ENCODE measurements around the gene EN1.

The EN1 gene

GRCh38 chr2:118803012-118803411 lies 44.4 kb downstream of the EN1 start:
- TF ChIP-seq CTCF (IDR thresholded peaks at IDR 0.05; ENCODE audit: borderline replicate concordance, insufficient read depth, low read depth, low read length), result no peak
- H3K4me3 ChIP-seq (ENCODE audit: low read depth, low read length), result no peak overlapping the region

- no peak overlapping the region for H3K4me3 ChIP-seq (ENCODE audit: low read depth, low read length)
- no peak for TF ChIP-seq CTCF (IDR thresholded peaks at IDR 0.05; ENCODE audit: borderline replicate concordance, insufficient read depth, low read depth, low read length)
These were observed 46.3 kb downstream of the EN1 start for GRCh38 chr2:118801151-118801550.

GRCh38 chr2:118800736-118801135 lies 46.7 kb downstream of the EN1 start:
- no peak overlapping the region for H3K4me3 ChIP-seq (ENCODE audit: low read depth, low read length)
- no peak for TF ChIP-seq CTCF (IDR thresholded peaks at IDR 0.05; ENCODE audit: borderline replicate concordance, insufficient read depth, low read depth, low read length)

DNA sequence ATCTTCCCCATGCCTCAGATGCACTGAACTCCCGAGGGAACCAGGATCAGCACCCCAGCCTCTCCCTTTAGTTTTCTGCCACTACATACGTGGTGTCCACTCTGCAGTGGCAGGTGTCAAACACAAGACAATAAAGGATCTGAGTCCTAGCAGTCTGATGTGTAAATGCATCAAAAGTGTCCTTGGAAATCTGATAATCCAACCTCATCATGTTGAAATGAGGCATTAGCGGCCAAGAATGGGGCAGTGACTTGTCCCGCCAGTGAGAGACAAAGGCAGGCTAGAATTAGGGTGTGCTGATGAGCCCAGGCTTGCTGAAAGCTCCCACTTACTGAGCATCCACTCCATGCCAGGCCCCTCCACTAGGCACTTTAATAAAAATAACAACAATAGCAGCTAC lies 52.9 kb downstream of the EN1 start:
- no peak for TF ChIP-seq CTCF (IDR thresholded peaks at IDR 0.05; ENCODE audit: borderline replicate concordance, insufficient read depth, low read depth, low read length)
- H3K4me3 ChIP-seq (ENCODE audit: low read depth, low read length), result no peak overlapping the region

Measured in GM12875 (cell line).